ENCODE results near the gene SEC16B. TPM values are rescaled to one million over a fixed set of nuclear protein-coding genes. Genes with fewer than 3 reads are reported as not detected.

Gene SEC16B
- total RNA-seq, 1 donor from 2014 or later, result 0.64 TPM

DNA sequence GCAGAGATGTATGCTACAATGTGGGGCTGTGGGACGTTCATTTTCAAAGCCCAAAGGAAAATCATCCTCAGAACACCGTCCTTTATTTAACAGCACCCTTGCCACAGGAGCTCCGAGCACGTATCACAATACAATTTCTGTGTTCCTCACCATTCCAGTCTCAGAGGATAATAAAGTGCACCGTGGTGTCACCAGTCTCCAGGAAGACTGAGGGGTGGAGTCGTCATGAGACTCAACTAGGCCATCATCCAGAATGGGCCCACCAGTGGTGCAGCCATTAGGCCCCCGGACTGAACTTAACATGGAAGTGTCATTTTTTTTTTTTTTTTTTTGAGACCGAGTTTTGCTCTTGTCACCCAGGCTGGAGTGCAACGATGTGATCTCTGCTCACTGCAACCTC is 17.2 kb downstream of the SEC16B start:
- peak; percentile 65 for DNase-seq (ENCODE audit: extremely low spot score, unreplicated experiment)
- Mint-ChIP-seq H3K27ac (ENCODE audit: unreplicated experiment) (no peak overlapping the region), H3K36me3 (ENCODE audit: unreplicated experiment) (peaks cover 4% of the 10 kb centered on the region), H3K4me3 (ENCODE audit: unreplicated experiment) (no peak overlapping the region), H3K4me1 (ENCODE audit: unreplicated experiment) (peaks cover 1% of the 10 kb centered on the region), H3K9me3 (ENCODE audit: unreplicated experiment) (no peaks in the 10 kb centered on the region), H3K27me3 (ENCODE audit: unreplicated experiment) (peaks cover under 1% of the 10 kb centered on the region)
- TF ChIP-seq, protein P1, sequence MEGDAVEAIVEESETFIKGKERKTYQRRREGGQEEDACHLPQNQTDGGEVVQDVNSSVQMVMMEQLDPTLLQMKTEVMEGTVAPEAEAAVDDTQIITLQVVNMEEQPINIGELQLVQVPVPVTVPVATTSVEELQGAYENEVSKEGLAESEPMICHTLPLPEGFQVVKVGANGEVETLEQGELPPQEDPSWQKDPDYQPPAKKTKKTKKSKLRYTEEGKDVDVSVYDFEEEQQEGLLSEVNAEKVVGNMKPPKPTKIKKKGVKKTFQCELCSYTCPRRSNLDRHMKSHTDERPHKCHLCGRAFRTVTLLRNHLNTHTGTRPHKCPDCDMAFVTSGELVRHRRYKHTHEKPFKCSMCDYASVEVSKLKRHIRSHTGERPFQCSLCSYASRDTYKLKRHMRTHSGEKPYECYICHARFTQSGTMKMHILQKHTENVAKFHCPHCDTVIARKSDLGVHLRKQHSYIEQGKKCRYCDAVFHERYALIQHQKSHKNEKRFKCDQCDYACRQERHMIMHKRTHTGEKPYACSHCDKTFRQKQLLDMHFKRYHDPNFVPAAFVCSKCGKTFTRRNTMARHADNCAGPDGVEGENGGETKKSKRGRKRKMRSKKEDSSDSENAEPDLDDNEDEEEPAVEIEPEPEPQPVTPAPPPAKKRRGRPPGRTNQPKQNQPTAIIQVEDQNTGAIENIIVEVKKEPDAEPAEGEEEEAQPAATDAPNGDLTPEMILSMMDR (IDR thresholded peaks at IDR 0.05), result no peak

DNA sequence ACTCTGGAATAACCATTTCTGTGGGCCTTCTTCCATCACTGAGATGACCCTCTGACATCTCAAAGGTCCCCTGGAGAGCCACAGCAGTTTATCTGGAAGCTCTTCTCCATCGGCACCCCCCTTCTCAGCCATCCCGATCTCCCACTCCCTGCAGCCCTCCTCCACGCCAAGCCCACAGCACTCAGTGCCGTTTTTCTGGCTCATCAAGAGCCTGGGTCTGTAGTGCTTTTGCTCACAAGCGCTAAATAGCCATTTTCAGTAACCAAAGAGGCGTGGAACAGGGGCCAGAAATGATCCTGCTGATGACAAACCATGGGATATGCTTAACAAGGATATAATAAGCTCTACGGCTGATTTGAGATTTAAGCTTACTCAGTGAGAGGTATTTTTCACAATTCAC is 17.6 kb downstream of the SEC16B start:
- Mint-ChIP-seq H3K9me3 (ENCODE audit: unreplicated experiment) (no peaks in the 10 kb centered on the region), H3K4me1 (ENCODE audit: unreplicated experiment) (peaks cover 1% of the 10 kb centered on the region), H3K27me3 (ENCODE audit: unreplicated experiment) (no peaks in the 10 kb centered on the region), H3K4me3 (ENCODE audit: unreplicated experiment) (no peak overlapping the region), H3K27ac (ENCODE audit: unreplicated experiment) (no peak overlapping the region), H3K36me3 (ENCODE audit: unreplicated experiment) (peaks cover 4% of the 10 kb centered on the region)
- peak; percentile 30 for DNase-seq (ENCODE audit: extremely low spot score, unreplicated experiment)
- TF ChIP-seq, protein P1 (IDR thresholded peaks at IDR 0.05), result no peak

DNA sequence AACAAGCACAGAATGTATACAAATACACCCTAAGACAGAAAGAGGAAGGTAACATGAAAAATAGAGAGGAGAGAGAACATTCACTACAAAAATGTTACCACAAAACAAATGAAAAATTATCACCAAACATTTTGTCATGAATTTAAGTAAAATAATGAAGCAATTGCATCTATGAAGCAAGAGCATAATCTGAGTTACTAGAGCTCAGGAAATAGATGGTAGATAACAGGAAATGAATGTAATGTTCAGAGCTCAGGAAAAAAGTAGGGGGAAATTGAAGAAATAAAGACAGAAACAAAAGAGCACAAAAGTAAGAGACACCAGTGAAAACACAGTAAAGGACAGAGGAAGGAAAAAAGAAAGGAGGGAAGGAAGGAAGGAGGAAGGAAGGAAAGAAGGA is 19.4 kb downstream of the SEC16B start:
- H3K4me1 Mint-ChIP-seq (ENCODE audit: unreplicated experiment), result peaks cover 3% of the 10 kb centered on the region
- no peaks in the 10 kb centered on the region for H3K27me3 Mint-ChIP-seq (ENCODE audit: unreplicated experiment)
- no peak overlapping the region for H3K4me3 Mint-ChIP-seq (ENCODE audit: unreplicated experiment)
- peaks cover 4% of the 10 kb centered on the region for H3K36me3 Mint-ChIP-seq (ENCODE audit: unreplicated experiment)
- TF ChIP-seq, protein P1 (IDR thresholded peaks at IDR 0.05), result no peak
- no peak overlapping the region for H3K27ac Mint-ChIP-seq (ENCODE audit: unreplicated experiment)
- no peaks in the 10 kb centered on the region for H3K9me3 Mint-ChIP-seq (ENCODE audit: unreplicated experiment)
- DNase-seq (ENCODE audit: extremely low spot score, unreplicated experiment), result no peak

DNA sequence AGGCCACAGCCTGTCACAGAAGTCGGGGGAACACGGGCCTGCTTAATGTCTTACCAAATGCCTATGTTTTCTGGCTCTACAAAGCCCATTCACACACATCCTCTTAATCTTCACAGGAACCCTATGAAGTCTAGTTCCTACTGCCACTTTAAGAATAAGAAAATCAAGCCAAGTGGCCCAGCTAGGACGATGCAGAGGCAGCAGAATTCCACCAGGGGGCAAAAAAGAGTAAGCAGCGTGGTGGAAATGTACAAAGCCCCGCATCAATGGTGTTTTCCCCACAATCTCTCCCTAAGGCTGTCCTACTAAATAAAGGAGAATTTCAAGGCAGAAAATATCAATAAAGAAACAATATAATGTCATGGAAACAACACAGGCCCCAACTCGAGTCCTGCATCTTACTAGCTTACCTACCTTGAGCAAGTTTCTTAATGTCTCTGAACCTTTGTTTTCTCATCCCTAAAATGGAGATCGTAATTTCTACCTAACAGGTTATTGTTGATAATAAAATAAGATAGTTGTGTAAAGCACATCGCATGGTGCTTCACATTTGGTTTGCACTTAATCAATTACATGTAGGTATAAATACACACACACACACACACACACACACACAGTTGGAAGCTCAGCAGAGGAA is 21.4 kb downstream of the SEC16B start:
- Mint-ChIP-seq H3K27me3 (ENCODE audit: unreplicated experiment) (no peaks in the 10 kb centered on the region), H3K9me3 (ENCODE audit: unreplicated experiment) (no peaks in the 10 kb centered on the region), H3K27ac (ENCODE audit: unreplicated experiment) (no peak overlapping the region), H3K4me3 (ENCODE audit: unreplicated experiment) (no peak overlapping the region), H3K36me3 (ENCODE audit: unreplicated experiment) (peaks cover under 1% of the 10 kb centered on the region), H3K4me1 (ENCODE audit: unreplicated experiment) (peaks cover 3% of the 10 kb centered on the region)
- peak; percentile 23 for DNase-seq (ENCODE audit: extremely low spot score, unreplicated experiment)
- TF ChIP-seq, protein P1 (IDR thresholded peaks at IDR 0.05), result peak; percentile 89

DNA sequence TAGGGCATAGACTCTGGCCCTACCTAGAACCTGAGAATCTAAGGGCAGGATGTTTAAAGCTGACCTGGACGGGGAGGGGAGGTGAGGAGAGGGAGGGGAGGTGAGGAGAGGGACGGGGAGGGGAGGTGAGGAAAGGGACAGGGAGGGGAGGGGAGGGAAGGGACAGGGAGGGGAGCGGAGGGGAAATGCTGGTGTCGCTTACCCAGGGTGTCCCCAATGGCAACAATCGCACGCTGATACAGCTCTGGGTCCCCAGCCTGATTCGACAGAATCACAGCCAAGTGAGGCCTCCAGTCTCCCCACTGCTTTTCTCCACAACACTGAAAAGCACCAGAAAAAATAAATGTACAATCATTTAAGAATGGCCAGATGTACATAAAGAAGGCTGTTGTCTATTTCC is 22.2 kb downstream of the SEC16B start:
- Mint-ChIP-seq H3K4me3 (ENCODE audit: unreplicated experiment) (no peak overlapping the region), H3K27ac (ENCODE audit: unreplicated experiment) (no peak overlapping the region), H3K36me3 (ENCODE audit: unreplicated experiment) (no peaks in the 10 kb centered on the region), H3K27me3 (ENCODE audit: unreplicated experiment) (no peaks in the 10 kb centered on the region), H3K9me3 (ENCODE audit: unreplicated experiment) (no peaks in the 10 kb centered on the region), H3K4me1 (ENCODE audit: unreplicated experiment) (peaks cover 3% of the 10 kb centered on the region)
- TF ChIP-seq, protein P1 (IDR thresholded peaks at IDR 0.05), result no peak
- DNase-seq (ENCODE audit: extremely low spot score, unreplicated experiment), result no peak
